ENCODE data around the gene CAMKK2. TPM values are rescaled to one million over a fixed set of nuclear protein-coding genes. Genes with fewer than 3 reads are reported as not detected.

CAMKK2 gene
- polyA plus RNA-seq, 1 of the 3 experiments (the other 2 are of a cell fraction): 23.6 TPM

DNA sequence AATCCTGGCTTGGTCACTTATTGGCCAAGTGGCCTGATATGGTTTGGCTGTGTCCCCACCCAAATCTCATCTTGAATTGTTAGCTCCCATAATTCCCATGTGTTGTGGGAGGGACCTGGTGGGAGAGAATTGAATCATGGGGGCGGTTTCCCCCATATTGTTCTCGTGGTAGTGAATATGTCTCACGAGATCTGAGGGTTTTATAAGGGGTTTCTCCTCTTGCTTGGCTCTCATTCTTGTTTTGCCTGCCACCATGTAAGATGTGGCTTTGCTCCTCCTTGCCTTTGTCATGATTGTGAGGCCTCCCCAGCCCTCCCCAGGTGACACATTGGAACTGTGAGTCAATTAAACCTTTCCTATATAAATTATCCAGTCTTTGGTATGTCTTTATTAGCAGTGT lies 105.4 kb downstream of the CAMKK2 start:
- Histone ChIP-seq H3F3A (replicated peaks; ENCODE audit: insufficient read depth) (peaks cover 4% of the 10 kb centered on the region), H3K4me1 (ENCODE audit: control insufficient read depth in 1 of 2, insufficient read depth in 2 of 2, low read depth in 1 of 2, low read length in 1 of 2) (peaks cover 0 to 8% of the 10 kb centered on the region in 2 experiments; a peak in 1 of 4 replicates), H3K79me2 (ENCODE audit: insufficient read depth) (no peaks in the 10 kb centered on the region), H2AFZ (ENCODE audit: low read depth) (peak overlapping the region; percentile 57; the same call in 1 of the 2 replicates), H3K4me3 (ENCODE audit: low read depth in 2 of 2, low read length in 1 of 2) (no peak overlapping the region), H3K36me3 (replicated peaks in 1 of 2; ENCODE audit: control insufficient read depth in 1 of 2, insufficient read depth in 2 of 2, low read length in 1 of 2) (no peaks in the 10 kb centered on the region), H3K4me2 (peak overlapping the region; percentile 16; the same call in 1 of the 2 replicates), H4K20me1 (ENCODE audit: insufficient read depth) (no peaks in the 10 kb centered on the region), H3K9me3 (no peaks in the 10 kb centered on the region), H3K9me2 (no peaks in the 10 kb centered on the region), H3K27me3 (ENCODE audit: insufficient read depth) (no peaks in the 10 kb centered on the region), H3K27ac (ENCODE audit: low read depth in 2 of 2, low read length in 1 of 2) (peak overlapping the region in 1 of 2 experiments; percentile 76; a peak in 2 of 4 replicates), H3K9ac (no peak overlapping the region)
- TF ChIP-seq RFX5 (IDR thresholded peaks at IDR 0.05; ENCODE audit: low read length) (no peak), FOXJ3 (CRISPR knock-in tag; IDR thresholded peaks at IDR 0.05) (no peak), EZH2phosphoT487 (IDR thresholded peaks at IDR 0.05; ENCODE audit: borderline replicate concordance, low read depth) (no peak), CHD2 (IDR thresholded peaks at IDR 0.05; ENCODE audit: low read length, partially characterized antibody) (no peak), MEF2A (IDR thresholded peaks at IDR 0.05; ENCODE audit: borderline replicate concordance, low read depth) (no peak)
- TF ChIP-seq, protein P1, sequence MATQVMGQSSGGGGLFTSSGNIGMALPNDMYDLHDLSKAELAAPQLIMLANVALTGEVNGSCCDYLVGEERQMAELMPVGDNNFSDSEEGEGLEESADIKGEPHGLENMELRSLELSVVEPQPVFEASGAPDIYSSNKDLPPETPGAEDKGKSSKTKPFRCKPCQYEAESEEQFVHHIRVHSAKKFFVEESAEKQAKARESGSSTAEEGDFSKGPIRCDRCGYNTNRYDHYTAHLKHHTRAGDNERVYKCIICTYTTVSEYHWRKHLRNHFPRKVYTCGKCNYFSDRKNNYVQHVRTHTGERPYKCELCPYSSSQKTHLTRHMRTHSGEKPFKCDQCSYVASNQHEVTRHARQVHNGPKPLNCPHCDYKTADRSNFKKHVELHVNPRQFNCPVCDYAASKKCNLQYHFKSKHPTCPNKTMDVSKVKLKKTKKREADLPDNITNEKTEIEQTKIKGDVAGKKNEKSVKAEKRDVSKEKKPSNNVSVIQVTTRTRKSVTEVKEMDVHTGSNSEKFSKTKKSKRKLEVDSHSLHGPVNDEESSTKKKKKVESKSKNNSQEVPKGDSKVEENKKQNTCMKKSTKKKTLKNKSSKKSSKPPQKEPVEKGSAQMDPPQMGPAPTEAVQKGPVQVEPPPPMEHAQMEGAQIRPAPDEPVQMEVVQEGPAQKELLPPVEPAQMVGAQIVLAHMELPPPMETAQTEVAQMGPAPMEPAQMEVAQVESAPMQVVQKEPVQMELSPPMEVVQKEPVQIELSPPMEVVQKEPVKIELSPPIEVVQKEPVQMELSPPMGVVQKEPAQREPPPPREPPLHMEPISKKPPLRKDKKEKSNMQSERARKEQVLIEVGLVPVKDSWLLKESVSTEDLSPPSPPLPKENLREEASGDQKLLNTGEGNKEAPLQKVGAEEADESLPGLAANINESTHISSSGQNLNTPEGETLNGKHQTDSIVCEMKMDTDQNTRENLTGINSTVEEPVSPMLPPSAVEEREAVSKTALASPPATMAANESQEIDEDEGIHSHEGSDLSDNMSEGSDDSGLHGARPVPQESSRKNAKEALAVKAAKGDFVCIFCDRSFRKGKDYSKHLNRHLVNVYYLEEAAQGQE (IDR thresholded peaks at IDR 0.05; ENCODE audit: low read depth, low read length): no peak
- TF ChIP-seq, protein P2, sequence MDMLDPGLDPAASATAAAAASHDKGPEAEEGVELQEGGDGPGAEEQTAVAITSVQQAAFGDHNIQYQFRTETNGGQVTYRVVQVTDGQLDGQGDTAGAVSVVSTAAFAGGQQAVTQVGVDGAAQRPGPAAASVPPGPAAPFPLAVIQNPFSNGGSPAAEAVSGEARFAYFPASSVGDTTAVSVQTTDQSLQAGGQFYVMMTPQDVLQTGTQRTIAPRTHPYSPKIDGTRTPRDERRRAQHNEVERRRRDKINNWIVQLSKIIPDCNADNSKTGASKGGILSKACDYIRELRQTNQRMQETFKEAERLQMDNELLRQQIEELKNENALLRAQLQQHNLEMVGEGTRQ (IDR thresholded peaks at IDR 0.05; ENCODE audit: borderline replicate concordance, low read depth, low read length): no peak
- CTCF ChIA-PET: no interaction called here
- no peak for DNase-seq
- POLR2A ChIA-PET: no interaction called here
- 98% methylated on average over 3 of the region's 3 CpGs for WGBS (ENCODE audit: low lambda C conversion rate)

DNA sequence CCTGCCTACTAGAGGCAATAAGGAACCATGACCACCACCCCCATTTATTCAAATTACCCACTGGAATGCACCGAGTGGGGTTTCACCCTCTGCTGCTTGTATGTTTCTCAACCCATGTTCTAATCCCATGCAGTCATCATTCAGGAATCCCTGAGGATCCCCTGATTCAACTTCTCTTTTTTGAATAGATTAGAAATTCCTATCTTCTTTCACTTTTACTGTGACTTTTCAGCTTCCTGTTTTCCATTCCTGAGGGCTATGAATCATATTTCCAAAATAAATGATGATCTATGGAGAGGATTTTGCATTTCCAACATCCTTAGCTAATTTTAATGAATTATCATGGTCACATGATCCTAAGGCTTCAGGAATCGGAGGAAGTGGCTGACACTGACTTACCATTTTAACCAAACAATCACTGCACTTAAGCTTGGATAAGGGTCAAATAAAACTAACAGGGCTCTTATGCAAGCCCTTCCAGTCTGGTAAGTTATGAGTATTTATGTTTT lies 105.9 kb downstream of the CAMKK2 start:
- Histone ChIP-seq H3K9me2 (no peaks in the 10 kb centered on the region), H3K79me2 (ENCODE audit: insufficient read depth) (no peaks in the 10 kb centered on the region), H3K27me3 (ENCODE audit: insufficient read depth) (no peaks in the 10 kb centered on the region), H2AFZ (ENCODE audit: low read depth) (peak overlapping the region; percentile 57; the same call in 1 of the 2 replicates), H3K4me2 (peak overlapping the region; percentile 16; the same call in 1 of the 2 replicates), H3K4me1 (ENCODE audit: control insufficient read depth in 1 of 2, insufficient read depth in 2 of 2, low read depth in 1 of 2, low read length in 1 of 2) (peaks cover 0 to 8% of the 10 kb centered on the region in 2 experiments; a peak in 1 of 4 replicates), H3K27ac (ENCODE audit: low read depth in 2 of 2, low read length in 1 of 2) (peak overlapping the region in 1 of 2 experiments; percentile 76; a peak in 2 of 4 replicates), H4K20me1 (ENCODE audit: insufficient read depth) (no peaks in the 10 kb centered on the region), H3K36me3 (replicated peaks in 1 of 2; ENCODE audit: control insufficient read depth in 1 of 2, insufficient read depth in 2 of 2, low read length in 1 of 2) (no peaks in the 10 kb centered on the region), H3K9me3 (no peaks in the 10 kb centered on the region), H3F3A (replicated peaks; ENCODE audit: insufficient read depth) (peaks cover 4% of the 10 kb centered on the region), H3K4me3 (ENCODE audit: low read depth in 2 of 2, low read length in 1 of 2) (no peak overlapping the region), H3K9ac (0 out of 2 replicates have a peak overlapping the region, but pooled peaks have one; percentile 8)
- WGBS (ENCODE audit: low lambda C conversion rate): 38% methylated on average over 2 of the region's 2 CpGs
- CTCF ChIA-PET: no interaction called here
- no peak for DNase-seq
- POLR2A ChIA-PET: no interaction called here
- TF ChIP-seq JUND (IDR thresholded peaks at IDR 0.05) (peak; percentile 50), EP300 (IDR thresholded peaks at IDR 0.05; ENCODE audit: borderline replicate concordance in 1 of 2, low read depth in 1 of 2, low read length in 1 of 2) (no peak), MEF2A (IDR thresholded peaks at IDR 0.05; ENCODE audit: borderline replicate concordance, low read depth) (peak; percentile 91), RXRA (IDR thresholded peaks at IDR 0.05; ENCODE audit: borderline replicate concordance, low read depth) (no peak), NRF1 (IDR thresholded peaks at IDR 0.05; ENCODE audit: low read depth, low read length) (no peak), CHD2 (IDR thresholded peaks at IDR 0.05; ENCODE audit: low read length, partially characterized antibody) (no peak), EZH2phosphoT487 (IDR thresholded peaks at IDR 0.05; ENCODE audit: borderline replicate concordance, low read depth) (no peak), TAF1 (IDR thresholded peaks at IDR 0.05; ENCODE audit: borderline replicate concordance, low read depth, low read length) (no peak), YY1 (IDR thresholded peaks at IDR 0.05; ENCODE audit: low read depth) (no peak), RCOR1 (IDR thresholded peaks at IDR 0.05; ENCODE audit: low read length) (no peak), FOXM1 (IDR thresholded peaks at IDR 0.05; ENCODE audit: low read depth) (no peak)
- TF ChIP-seq, protein P3, sequence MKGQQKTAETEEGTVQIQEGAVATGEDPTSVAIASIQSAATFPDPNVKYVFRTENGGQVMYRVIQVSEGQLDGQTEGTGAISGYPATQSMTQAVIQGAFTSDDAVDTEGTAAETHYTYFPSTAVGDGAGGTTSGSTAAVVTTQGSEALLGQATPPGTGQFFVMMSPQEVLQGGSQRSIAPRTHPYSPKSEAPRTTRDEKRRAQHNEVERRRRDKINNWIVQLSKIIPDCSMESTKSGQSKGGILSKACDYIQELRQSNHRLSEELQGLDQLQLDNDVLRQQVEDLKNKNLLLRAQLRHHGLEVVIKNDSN (IDR thresholded peaks at IDR 0.05; ENCODE audit: borderline replicate concordance, low read depth): peak; percentile 65; the same call in 1 of the 2 replicates
- TF ChIP-seq, protein P4, sequence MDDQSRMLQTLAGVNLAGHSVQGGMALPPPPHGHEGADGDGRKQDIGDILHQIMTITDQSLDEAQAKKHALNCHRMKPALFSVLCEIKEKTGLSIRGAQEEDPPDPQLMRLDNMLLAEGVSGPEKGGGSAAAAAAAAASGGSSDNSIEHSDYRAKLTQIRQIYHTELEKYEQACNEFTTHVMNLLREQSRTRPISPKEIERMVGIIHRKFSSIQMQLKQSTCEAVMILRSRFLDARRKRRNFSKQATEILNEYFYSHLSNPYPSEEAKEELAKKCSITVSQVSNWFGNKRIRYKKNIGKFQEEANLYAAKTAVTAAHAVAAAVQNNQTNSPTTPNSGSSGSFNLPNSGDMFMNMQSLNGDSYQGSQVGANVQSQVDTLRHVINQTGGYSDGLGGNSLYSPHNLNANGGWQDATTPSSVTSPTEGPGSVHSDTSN (IDR thresholded peaks at IDR 0.05): peak; percentile 53
- TF ChIP-seq, protein P2 (IDR thresholded peaks at IDR 0.05; ENCODE audit: borderline replicate concordance, low read depth, low read length): no peak
